Neural progenitor cell (in vitro differentiated cells): Measurements from ENCODE around the gene PSMB8.

Experiments used
- CTCF ChIP-seq: fragments of 200-600 bp; sonication (generic); IDR thresholded peaks from 2 replicates; pipeline ENCODE4 v1.5.1; 2017; ENCODE audit warnings: antibody characterized with exemption, mild to moderate bottlenecking
- EZH2phosphoT487 ChIP-seq: fragments of 200-600 bp; sonication (generic); IDR thresholded peaks from 2 replicates; pipeline ENCODE4 v1.6.1; 2017; ENCODE audit warnings: antibody characterized with exemption

- no peak for TF ChIP-seq CTCF
- TF ChIP-seq EZH2phosphoT487, result no peak
Measured at GRCh38 chr6:32889533-32889932, 45.7 kb upstream of the PSMB8 start.
